Vagina (tissue), 2 donors: ENCODE results near the gene CEP170B.

Source experiments
- POLR2A ChIP-seq, 2 donors: fragments of 450-650 bp; IDR thresholded peaks; one replicate each; pipeline ENCODE4 v1.6.1; 2017; ENCODE audit warnings: antibody characterized with exemption in 2 of 2, mild to moderate bottlenecking in 2 of 2, moderate library complexity in 2 of 2
- POLR2AphosphoS5 ChIP-seq, 2 donors: sonication (generic); formaldehyde crosslinking; IDR thresholded peaks; one replicate each; pipeline ENCODE4 v1.9.0; 2017; ENCODE audit warnings: antibody characterized with exemption in 2 of 2, mild to moderate bottlenecking in 2 of 2, low read depth in 1 of 2; ENCODE audit not compliant: insufficient read depth in 1 of 2
- TF ChIP-seq, protein P1 (sequence below), 3 experiments: fragments of 450-650 bp in 2 of 3; fragments of 200-600 bp in 1 of 3; sonication (generic) in 1 of 3; IDR thresholded peaks; one replicate each; pipeline ENCODE4 v1.5.1; 2017 to 2019; ENCODE audit warnings: antibody characterized with exemption in 3 of 3, mild to moderate bottlenecking in 2 of 3, moderate library complexity in 2 of 3

DNA sequence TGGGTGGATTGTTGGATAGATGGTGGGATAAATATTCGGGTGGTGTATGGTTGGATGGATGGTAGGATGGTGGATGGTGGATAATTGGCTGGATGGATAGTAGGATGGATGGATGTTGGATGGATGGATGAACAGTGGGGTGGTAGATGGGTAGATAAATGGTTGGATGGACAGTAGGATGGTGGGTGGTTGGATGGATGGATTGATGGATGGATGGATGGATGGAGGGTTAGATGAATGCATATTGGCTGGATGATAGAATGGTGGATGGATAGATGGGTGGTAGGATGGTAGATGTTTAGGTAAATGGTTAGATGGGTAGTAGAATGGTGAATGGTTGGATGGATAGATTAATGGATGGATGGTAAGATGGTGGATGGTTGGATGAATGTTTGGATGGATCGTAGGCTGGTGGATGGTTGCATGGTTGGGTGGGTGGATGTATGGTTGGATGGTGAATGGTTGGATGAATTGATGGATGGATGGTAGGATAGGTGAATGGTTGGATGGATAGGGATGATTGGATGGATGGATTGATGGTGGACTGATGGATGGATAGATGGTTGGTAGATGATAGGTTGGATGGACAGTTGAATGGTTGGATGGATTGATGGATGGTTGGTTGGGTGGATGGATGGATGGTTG is 40.6 kb upstream of the CEP170B start:
- TF ChIP-seq, protein P1, sequence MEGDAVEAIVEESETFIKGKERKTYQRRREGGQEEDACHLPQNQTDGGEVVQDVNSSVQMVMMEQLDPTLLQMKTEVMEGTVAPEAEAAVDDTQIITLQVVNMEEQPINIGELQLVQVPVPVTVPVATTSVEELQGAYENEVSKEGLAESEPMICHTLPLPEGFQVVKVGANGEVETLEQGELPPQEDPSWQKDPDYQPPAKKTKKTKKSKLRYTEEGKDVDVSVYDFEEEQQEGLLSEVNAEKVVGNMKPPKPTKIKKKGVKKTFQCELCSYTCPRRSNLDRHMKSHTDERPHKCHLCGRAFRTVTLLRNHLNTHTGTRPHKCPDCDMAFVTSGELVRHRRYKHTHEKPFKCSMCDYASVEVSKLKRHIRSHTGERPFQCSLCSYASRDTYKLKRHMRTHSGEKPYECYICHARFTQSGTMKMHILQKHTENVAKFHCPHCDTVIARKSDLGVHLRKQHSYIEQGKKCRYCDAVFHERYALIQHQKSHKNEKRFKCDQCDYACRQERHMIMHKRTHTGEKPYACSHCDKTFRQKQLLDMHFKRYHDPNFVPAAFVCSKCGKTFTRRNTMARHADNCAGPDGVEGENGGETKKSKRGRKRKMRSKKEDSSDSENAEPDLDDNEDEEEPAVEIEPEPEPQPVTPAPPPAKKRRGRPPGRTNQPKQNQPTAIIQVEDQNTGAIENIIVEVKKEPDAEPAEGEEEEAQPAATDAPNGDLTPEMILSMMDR (IDR thresholded peaks at IDR 0.05): no peak
- TF ChIP-seq POLR2AphosphoS5 (IDR thresholded peaks at IDR 0.05; ENCODE audit: insufficient read depth in 1 of 2, low read depth in 1 of 2): no peak
- TF ChIP-seq POLR2A (IDR thresholded peaks at IDR 0.05): no peak
